HepG2 (cell line): ENCODE measurements around the gene FLAD1. TPM values are rescaled to one million over a fixed set of nuclear protein-coding genes. Genes with fewer than 3 reads are reported as not detected.
A peak's percentile ranks its signal among the peaks of the same experiment; 100 is the strongest.

ENCODE experiments used
- ATAC-seq: fragments of 200-7000 bp; cut with Tn5 transposase; 3 replicates; pipeline ENCODE4 v1.9.1; 2020; ENCODE audit warnings: mild to moderate bottlenecking, moderate library complexity
- BruUV-seq: library from RNA; stranded (reverse); fragments of 400-500 nt; replicated peaks from 2 replicates; lab custom pipeline; 2021; lab: Mats Ljungman, UMichigan
- CTCF ChIA-PET: fragments of 300-600 bp; formaldehyde crosslinking; extraction: SDS; loops from one replicate; lab custom pipeline; 2021; ENCODE audit warnings: low total read pairs, inconsistent platforms, low intra/inter-chr PET ratio; lab: Yijun Ruan, JAX
- POLR2A ChIA-PET: fragments of 350-600 bp; sonication (Branson Sonifier 250); formaldehyde crosslinking; loops from one replicate; lab custom pipeline; 2020; ENCODE audit warnings: antibody characterized with exemption, inconsistent platforms; lab: Yijun Ruan, JAX
- DNase-seq: peaks from one replicate; pipeline ENCODE4 v3.0.0-alpha.2; 2015; ENCODE audit warnings: low spot score
- FAIRE-seq: peaks from 3 replicates; lab custom pipeline; 2011; peaks lifted over from hg19 to GRCh38; lab: Jason Lieb, UNC
- H2AFZ ChIP-seq: one replicate; pipeline ENCODE4 v1.6.1; 2011; ENCODE audit warnings: low read length, inconsistent platforms
- H3K27ac ChIP-seq: fragments of 300-600 bp; 3 replicates; pipeline ENCODE4 v1.8.0; 2011; ENCODE audit warnings: mixed run types, mild to moderate bottlenecking, mixed read lengths, low read length, inconsistent platforms; ENCODE audit not compliant: insufficient read depth; ENCODE audit errors: extremely low read length
- H3K27me3 ChIP-seq, 2 experiments: fragments of 200-600 bp in 1 of 2; 2 replicates in 1 of 2; 3 replicates in 1 of 2; pipeline versions ENCODE4 v1.6.0 to v1.8.0; 2011; ENCODE audit warnings: low read length in 2 of 2, mild to moderate bottlenecking in 2 of 2, moderate library complexity in 2 of 2, inconsistent platforms in 1 of 2; ENCODE audit not compliant: insufficient read depth in 2 of 2, control insufficient read depth in 1 of 2
- H3K36me3 ChIP-seq, 2 experiments: fragments of 200-600 bp in 1 of 2; replicated peaks in 1 of 2; 2 replicates in 1 of 2; 3 replicates in 1 of 2; pipeline versions ENCODE4 v1.5.1 to v1.8.0; 2011; ENCODE audit warnings: low read length in 2 of 2, inconsistent platforms in 1 of 2; ENCODE audit not compliant: insufficient read depth in 2 of 2, control insufficient read depth in 1 of 2
- H3K4me1 ChIP-seq: 2 replicates; pipeline ENCODE4 v1.5.1; 2012; ENCODE audit warnings: low read length, inconsistent platforms; ENCODE audit not compliant: insufficient read depth
- H3K4me2 ChIP-seq: 2 replicates; pipeline ENCODE4 v1.6.0; 2011; ENCODE audit warnings: low read depth, low read length, inconsistent platforms
- H3K4me3 ChIP-seq, 3 experiments: fragments of 200-600 bp in 1 of 3; sonication (generic), shearing (Covaris generic) in 1 of 3; replicated peaks in 1 of 3; 2 replicates each; pipeline ENCODE4 v1.5.1; 2011 to 2016; ENCODE audit warnings: low read length in 3 of 3, inconsistent platforms in 2 of 3, low read depth in 2 of 3, mild to moderate bottlenecking in 2 of 3, control low read depth in 1 of 3, mixed read lengths in 1 of 3; ENCODE audit not compliant: insufficient read depth in 1 of 3
- H3K79me2 ChIP-seq: one replicate; pipeline ENCODE4 v1.6.1; 2011; ENCODE audit warnings: low read length, inconsistent platforms; ENCODE audit not compliant: insufficient read depth
- H3K9ac ChIP-seq: 2 replicates; pipeline ENCODE4 v1.6.0; 2011; ENCODE audit warnings: mild to moderate bottlenecking, low read depth, low read length, inconsistent platforms; ENCODE audit not compliant: insufficient read depth
- H3K9me3 ChIP-seq: 2 replicates; pipeline ENCODE4 v1.5.1; 2012; ENCODE audit warnings: mild to moderate bottlenecking, low read length
- H4K20me1 ChIP-seq: 2 replicates; pipeline ENCODE4 v1.6.0; 2011; ENCODE audit warnings: inconsistent platforms, mild to moderate bottlenecking, low read length, moderate library complexity; ENCODE audit not compliant: insufficient read depth
- ASH2L ChIP-seq: fragments of 300-600, 200-600 bp; sonication (generic); IDR thresholded peaks from 2 replicates; pipeline ENCODE4 v1.7.0; 2017; ENCODE audit warnings: low read depth, mild to moderate bottlenecking, moderate library complexity, mixed read lengths, low read length; ENCODE audit not compliant: insufficient read length
- BORCS8-MEF2B ChIP-seq: sonication (generic); formaldehyde crosslinking; IDR thresholded peaks from 2 replicates; pipeline ENCODE4 v1.8.0; 2022; ENCODE audit warnings: mild to moderate bottlenecking, missing genetic modification reagents
- ELF1 ChIP-seq: sonication (generic); formaldehyde crosslinking; IDR thresholded peaks from 2 replicates; pipeline ENCODE4 v1.4.0; 2020; ENCODE audit warnings: missing genetic modification reagents
- FOXJ3 ChIP-seq: sonication (generic); formaldehyde crosslinking; IDR thresholded peaks from 2 replicates; pipeline ENCODE4 v1.4.0; 2020; ENCODE audit warnings: missing genetic modification reagents, mild to moderate bottlenecking, borderline replicate concordance
- ISX ChIP-seq: sonication (generic); formaldehyde crosslinking; conservative IDR thresholded peaks from 2 replicates; pipeline ENCODE4 v1.5.0; 2020; ENCODE audit warnings: missing genetic modification reagents
- KAT7 ChIP-seq: IDR thresholded peaks from 2 replicates; pipeline ENCODE4 v1.6.1; 2018; ENCODE audit warnings: borderline replicate concordance, missing compliant biosample characterization
- SAP130 ChIP-seq: IDR thresholded peaks from 2 replicates; pipeline ENCODE4 v1.6.1; 2016; ENCODE audit warnings: low read depth
- SNAI1 ChIP-seq: sonication (generic); formaldehyde crosslinking; IDR thresholded peaks from 2 replicates; pipeline ENCODE4 v1.5.0; 2020; ENCODE audit warnings: mild to moderate bottlenecking, missing genetic modification reagents, borderline replicate concordance
- YY1 ChIP-seq: IDR thresholded peaks from 2 replicates; pipeline ENCODE4 v1.6.1; 2011; ENCODE audit warnings: low read length, low read depth, moderate library complexity, mild to moderate bottlenecking; ENCODE audit not compliant: insufficient read depth, insufficient replicate concordance
- ZNF232 ChIP-seq: sonication (generic); formaldehyde crosslinking; IDR thresholded peaks from 2 replicates; pipeline ENCODE4 v1.4.0; 2020; ENCODE audit warnings: missing genetic modification reagents, borderline replicate concordance
- ZNF44 ChIP-seq: sonication (generic); formaldehyde crosslinking; IDR thresholded peaks from 2 replicates; pipeline ENCODE4 v1.5.1; 2020; ENCODE audit warnings: mild to moderate bottlenecking, missing genetic modification reagents
- ZNF746 ChIP-seq: sonication (generic); formaldehyde crosslinking; IDR thresholded peaks from 2 replicates; pipeline ENCODE4 v1.8.0; 2022; ENCODE audit warnings: mild to moderate bottlenecking, missing genetic modification reagents
- ZSCAN21 ChIP-seq: sonication (generic); formaldehyde crosslinking; IDR thresholded peaks from 2 replicates; pipeline ENCODE4 v1.8.0; 2022; ENCODE audit warnings: mild to moderate bottlenecking, missing genetic modification reagents, moderate library complexity, borderline replicate concordance
- WGBS: methylation state at CpG from one replicate; pipeline ENCODE4 v1.1.6; 2017; ENCODE audit warnings: low lambda C conversion rate; 5-methylcytosine and 5-hydroxymethylcytosine counted together
- in situ Hi-C: cut with HindIII; loops from 2 replicates; pipeline ENCODE4 v1.10.0; 2017; ENCODE audit warnings: low pct_unique_long_range_greater_than_20kb; ENCODE audit not compliant: extremely low pct_ligation_motif_present
- intact Hi-C: fragments of 100-400 bp; cut with micrococcal nuclease; formaldehyde crosslinking; loops from one replicate; pipeline ENCODE4 v1.10.0; 2022; ENCODE audit not compliant: unreplicated experiment
- polyA plus RNA-seq, 8 experiments: library from polyadenylated mRNA; depleted of rRNA in 3 of 8; stranded (reverse) in 7 of 8; unstranded in 1 of 8; fragments of >200 nt; fragmentation: Illumina TruSeq in 4 of 8; extraction: Trizol in 4 of 8; gene quantifications; 2 replicates each; pipeline versions ENCODE4 v1.2.1 to v1.2.3, GENCODE V29; 2011 to 2016; ENCODE audit warnings: low read depth in 4 of 8, missing spikeins in 1 of 8, mixed read lengths in 1 of 8; ENCODE audit not compliant: insufficient read depth in 1 of 8
- total RNA-seq, 5 experiments: library from RNA; depleted of rRNA; stranded (reverse); fragments of >200 nt; fragmentation: Illumina TruSeq; extraction: Trizol; gene quantifications; 2 replicates each; pipeline ENCODE4 v1.2.3, GENCODE V29; 2016; ENCODE audit warnings: low read depth in 1 of 5
- TF ChIP-seq, protein P1 (sequence below): sonication (generic); formaldehyde crosslinking; IDR thresholded peaks from 2 replicates; pipeline ENCODE4 v1.4.0; 2020; ENCODE audit warnings: missing genetic modification reagents
- TF ChIP-seq, protein P2 (sequence below): sonication (generic); formaldehyde crosslinking; IDR thresholded peaks from 2 replicates; pipeline ENCODE4 v1.4.0; 2020; ENCODE audit warnings: missing genetic modification reagents
- TF ChIP-seq, protein P3 (sequence below): sonication (generic); formaldehyde crosslinking; IDR thresholded peaks from 2 replicates; pipeline ENCODE4 v1.4.0; 2020; ENCODE audit warnings: missing genetic modification reagents

The FLAD1 gene
- total and polyA plus RNA-seq, 2 of the 13 experiments (the other 11 are each of a cell fraction or from before 2014, with no cell fraction given), result 25.9 to 32.8 TPM

DNA sequence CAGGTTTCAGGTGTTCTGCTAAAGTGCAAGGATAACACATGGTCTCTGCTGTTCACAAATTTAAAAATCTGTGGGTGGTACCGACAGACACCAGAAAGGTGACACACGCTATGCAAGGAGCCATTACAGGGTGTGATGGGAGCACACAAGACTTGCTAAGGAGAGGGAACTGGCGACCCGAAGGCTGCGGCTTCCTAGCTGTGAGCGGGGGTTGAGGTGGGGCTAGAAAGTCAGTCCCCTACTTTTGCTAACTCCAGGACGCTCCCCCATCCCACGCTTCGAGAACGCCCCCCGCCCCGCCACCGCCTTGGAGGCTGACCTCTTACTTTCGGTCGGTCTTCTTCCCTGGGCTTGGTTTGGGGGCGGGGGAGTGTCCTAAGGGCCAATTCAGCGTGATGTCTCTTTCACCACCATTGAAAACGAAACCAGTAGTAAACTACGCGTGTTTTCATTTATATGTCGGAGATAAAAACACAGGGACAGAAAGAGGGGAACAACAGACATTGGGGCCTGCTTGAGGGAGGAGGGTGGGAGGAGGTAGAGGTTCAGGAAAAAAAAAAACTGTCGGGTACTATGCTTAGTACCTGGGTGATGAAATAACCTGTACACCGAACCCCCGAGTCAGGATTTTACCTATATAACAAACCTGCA is 7.6 kb upstream of the FLAD1 start:
- no peak for ATAC-seq
- intact Hi-C loops (loop anchor here (2.0 kb wide), 1 partner anchor 87 kb away; the partner anchor contains the start of gene EFNA4), in situ Hi-C loops (no loop called here)
- Histone ChIP-seq H2AFZ (no peak overlapping the region), H3K4me1 (peaks cover 49% of the 10 kb centered on the region), H4K20me1 (no peaks in the 10 kb centered on the region), H3K4me2 (peak overlapping the region; percentile 93), H3K9ac (peak overlapping the region; percentile 98), H3K27ac (peak overlapping the region; percentile 100), H3K4me3 (peak overlapping the region; percentile 67 to 84 (median 72)), H3K27me3 (no peaks in the 10 kb centered on the region; a peak in 1 of 5 replicates), H3K79me2 (peaks cover 57% of the 10 kb centered on the region), H3K9me3 (no peaks in the 10 kb centered on the region), H3K36me3 (peaks cover 2 to 18% of the 10 kb centered on the region in 2 experiments)
- DNase-seq, result no peak
- ChIA-PET CTCF (interaction anchor here (1.1 kb wide), 1 partner anchor 42 kb away, joined by 3 read pairs; no protein-coding TSS in a partner anchor), POLR2A (interaction anchor here (0.7 to 6.6 kb wide), 9 partner anchors 12 to 76 kb away, joined by 3 to 148 read pairs (median 4); partner anchors contain the start of genes ADAM15, LENEP, PBXIP1 and PYGO2)
- FAIRE-seq, result no peak
- TSS peak; percentile 73 for BruUV-seq
- 1% methylated on average over 22 of the region's 24 CpGs for WGBS
- TF ChIP-seq ELF1 (CRISPR knock-in tag) (no peak), ZNF44 (CRISPR knock-in tag) (no peak), SAP130 (CRISPR knock-in tag) (0 out of 2 replicates have a peak, but pooled peaks have one; percentile 11), ISX (CRISPR knock-in tag) (no peak), ZNF232 (CRISPR knock-in tag) (0 out of 2 replicates have a peak, but pooled peaks have one; percentile 6), SNAI1 (CRISPR knock-in tag) (0 out of 2 replicates have a peak, but pooled peaks have one; percentile 41), KAT7 (CRISPR knock-in tag) (0 out of 2 replicates have a peak, but pooled peaks have one; percentile 62), ZNF746 (CRISPR knock-in tag) (0 out of 2 replicates have a peak, but pooled peaks have one; percentile 19), BORCS8-MEF2B (0 out of 2 replicates have a peak, but pooled peaks have one; percentile 20), ASH2L (no peak), YY1 (peak; percentile 32), ZSCAN21 (CRISPR knock-in tag) (0 out of 2 replicates have a peak, but pooled peaks have one; percentile 69), FOXJ3 (CRISPR knock-in tag) (0 out of 2 replicates have a peak, but pooled peaks have one; percentile 8)
- TF ChIP-seq, protein P1, sequence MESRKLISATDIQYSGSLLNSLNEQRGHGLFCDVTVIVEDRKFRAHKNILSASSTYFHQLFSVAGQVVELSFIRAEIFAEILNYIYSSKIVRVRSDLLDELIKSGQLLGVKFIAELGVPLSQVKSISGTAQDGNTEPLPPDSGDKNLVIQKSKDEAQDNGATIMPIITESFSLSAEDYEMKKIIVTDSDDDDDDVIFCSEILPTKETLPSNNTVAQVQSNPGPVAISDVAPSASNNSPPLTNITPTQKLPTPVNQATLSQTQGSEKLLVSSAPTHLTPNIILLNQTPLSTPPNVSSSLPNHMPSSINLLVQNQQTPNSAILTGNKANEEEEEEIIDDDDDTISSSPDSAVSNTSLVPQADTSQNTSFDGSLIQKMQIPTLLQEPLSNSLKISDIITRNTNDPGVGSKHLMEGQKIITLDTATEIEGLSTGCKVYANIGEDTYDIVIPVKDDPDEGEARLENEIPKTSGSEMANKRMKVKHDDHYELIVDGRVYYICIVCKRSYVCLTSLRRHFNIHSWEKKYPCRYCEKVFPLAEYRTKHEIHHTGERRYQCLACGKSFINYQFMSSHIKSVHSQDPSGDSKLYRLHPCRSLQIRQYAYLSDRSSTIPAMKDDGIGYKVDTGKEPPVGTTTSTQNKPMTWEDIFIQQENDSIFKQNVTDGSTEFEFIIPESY (CRISPR knock-in tag), result no peak
- TF ChIP-seq, protein P2, sequence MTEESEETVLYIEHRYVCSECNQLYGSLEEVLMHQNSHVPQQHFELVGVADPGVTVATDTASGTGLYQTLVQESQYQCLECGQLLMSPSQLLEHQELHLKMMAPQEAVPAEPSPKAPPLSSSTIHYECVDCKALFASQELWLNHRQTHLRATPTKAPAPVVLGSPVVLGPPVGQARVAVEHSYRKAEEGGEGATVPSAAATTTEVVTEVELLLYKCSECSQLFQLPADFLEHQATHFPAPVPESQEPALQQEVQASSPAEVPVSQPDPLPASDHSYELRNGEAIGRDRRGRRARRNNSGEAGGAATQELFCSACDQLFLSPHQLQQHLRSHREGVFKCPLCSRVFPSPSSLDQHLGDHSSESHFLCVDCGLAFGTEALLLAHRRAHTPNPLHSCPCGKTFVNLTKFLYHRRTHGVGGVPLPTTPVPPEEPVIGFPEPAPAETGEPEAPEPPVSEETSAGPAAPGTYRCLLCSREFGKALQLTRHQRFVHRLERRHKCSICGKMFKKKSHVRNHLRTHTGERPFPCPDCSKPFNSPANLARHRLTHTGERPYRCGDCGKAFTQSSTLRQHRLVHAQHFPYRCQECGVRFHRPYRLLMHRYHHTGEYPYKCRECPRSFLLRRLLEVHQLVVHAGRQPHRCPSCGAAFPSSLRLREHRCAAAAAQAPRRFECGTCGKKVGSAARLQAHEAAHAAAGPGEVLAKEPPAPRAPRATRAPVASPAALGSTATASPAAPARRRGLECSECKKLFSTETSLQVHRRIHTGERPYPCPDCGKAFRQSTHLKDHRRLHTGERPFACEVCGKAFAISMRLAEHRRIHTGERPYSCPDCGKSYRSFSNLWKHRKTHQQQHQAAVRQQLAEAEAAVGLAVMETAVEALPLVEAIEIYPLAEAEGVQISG (CRISPR knock-in tag), result peak; percentile 35; the same call in 1 of the 2 replicates
- TF ChIP-seq, protein P3, sequence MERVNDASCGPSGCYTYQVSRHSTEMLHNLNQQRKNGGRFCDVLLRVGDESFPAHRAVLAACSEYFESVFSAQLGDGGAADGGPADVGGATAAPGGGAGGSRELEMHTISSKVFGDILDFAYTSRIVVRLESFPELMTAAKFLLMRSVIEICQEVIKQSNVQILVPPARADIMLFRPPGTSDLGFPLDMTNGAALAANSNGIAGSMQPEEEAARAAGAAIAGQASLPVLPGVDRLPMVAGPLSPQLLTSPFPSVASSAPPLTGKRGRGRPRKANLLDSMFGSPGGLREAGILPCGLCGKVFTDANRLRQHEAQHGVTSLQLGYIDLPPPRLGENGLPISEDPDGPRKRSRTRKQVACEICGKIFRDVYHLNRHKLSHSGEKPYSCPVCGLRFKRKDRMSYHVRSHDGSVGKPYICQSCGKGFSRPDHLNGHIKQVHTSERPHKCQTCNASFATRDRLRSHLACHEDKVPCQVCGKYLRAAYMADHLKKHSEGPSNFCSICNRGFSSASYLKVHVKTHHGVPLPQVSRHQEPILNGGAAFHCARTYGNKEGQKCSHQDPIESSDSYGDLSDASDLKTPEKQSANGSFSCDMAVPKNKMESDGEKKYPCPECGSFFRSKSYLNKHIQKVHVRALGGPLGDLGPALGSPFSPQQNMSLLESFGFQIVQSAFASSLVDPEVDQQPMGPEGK (CRISPR knock-in tag), result 0 out of 2 replicates have a peak, but pooled peaks have one; percentile 43
